ENCODE data around the gene FAM187B. TPM values are rescaled to one million over a fixed set of nuclear protein-coding genes. Genes with fewer than 3 reads are reported as not detected.

The FAM187B gene
- total RNA-seq, 1 experiment from 2014 or later: not detected

DNA sequence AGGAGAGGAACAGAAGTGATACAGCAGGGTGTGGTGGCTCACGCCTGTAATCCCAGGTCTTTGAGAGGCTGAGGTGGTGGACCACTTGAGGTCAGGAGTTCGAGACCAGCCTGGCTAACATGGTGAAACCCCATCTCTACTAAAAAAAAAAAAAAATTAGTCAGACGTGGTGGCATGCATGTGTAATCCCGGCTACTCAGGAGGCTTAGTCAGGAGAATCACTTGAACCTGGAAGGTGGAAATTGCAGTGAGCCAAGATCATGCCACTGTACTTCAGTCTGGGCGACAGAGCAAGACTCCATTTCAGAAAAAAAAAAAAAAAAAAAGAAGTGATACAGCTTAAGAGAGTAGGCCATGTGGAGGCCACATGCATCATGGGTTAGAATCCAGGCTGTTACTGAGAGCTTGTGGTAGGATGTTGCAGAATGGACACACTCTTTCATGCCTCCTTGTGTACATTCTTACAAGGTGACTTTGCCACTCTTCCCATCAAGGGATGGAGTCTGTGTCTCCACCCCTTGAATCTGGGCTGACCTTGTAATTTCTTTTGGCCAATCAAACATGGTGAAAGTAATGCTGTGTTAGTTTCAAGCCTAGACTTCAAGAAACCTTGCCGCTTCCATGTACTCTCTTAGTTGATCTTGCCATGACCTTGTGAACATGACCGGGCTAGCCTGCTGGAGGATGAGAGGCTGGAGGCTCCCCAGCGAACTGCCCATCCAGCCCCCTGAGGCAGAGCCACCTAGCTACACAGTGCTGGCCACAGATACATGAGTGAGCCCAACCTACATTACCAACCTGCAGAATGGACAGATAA lies 12.3 kb downstream of the FAM187B start:
- no peak for DNase-seq
- Histone ChIP-seq H3K36me3 (replicated peaks; ENCODE audit: control insufficient read depth, insufficient read depth, low read length) (no peaks in the 10 kb centered on the region), H3K4me3 (ENCODE audit: insufficient read depth, low read depth, low read length) (no peak overlapping the region), H3K27me3 (ENCODE audit: control insufficient read depth, insufficient read depth, low read length) (no peaks in the 10 kb centered on the region)

DNA sequence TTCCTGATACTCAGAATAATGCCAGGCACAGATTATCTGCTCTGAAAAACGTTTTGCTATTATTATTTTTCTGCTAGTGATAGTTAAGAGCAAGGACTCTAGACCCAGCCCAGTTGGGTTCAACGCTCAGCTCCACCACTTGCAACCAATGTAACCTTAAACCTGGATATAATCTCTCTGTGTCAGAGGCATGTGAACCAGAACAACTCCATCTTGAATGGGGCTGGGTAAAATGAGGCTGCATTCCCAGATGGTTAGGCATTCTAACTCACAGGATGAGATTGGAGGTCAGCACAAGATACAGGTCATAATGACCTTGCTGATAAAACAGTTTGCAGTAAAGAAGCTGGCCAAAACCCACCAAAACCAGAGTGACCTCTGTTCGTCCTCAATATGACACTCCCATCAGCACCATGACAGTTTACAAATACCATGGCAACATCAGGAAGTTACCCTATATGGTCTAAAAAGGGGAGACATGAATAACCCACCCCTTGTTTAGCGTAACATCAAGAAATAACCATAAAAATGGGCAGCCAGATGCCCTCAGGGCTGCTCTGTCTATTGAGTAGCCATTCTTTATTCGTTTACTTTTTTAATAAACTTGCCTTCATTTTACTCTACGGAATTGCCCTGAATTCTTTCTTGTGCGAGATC lies 13.6 kb downstream of the FAM187B start:
- no peaks in the 10 kb centered on the region for H3K36me3 ChIP-seq (replicated peaks; ENCODE audit: control insufficient read depth, insufficient read depth, low read length)
- no peak for DNase-seq
- H3K27me3 ChIP-seq (ENCODE audit: control insufficient read depth, insufficient read depth, low read length): no peaks in the 10 kb centered on the region
- H3K4me3 ChIP-seq (ENCODE audit: insufficient read depth, low read depth, low read length): no peak overlapping the region

DNA sequence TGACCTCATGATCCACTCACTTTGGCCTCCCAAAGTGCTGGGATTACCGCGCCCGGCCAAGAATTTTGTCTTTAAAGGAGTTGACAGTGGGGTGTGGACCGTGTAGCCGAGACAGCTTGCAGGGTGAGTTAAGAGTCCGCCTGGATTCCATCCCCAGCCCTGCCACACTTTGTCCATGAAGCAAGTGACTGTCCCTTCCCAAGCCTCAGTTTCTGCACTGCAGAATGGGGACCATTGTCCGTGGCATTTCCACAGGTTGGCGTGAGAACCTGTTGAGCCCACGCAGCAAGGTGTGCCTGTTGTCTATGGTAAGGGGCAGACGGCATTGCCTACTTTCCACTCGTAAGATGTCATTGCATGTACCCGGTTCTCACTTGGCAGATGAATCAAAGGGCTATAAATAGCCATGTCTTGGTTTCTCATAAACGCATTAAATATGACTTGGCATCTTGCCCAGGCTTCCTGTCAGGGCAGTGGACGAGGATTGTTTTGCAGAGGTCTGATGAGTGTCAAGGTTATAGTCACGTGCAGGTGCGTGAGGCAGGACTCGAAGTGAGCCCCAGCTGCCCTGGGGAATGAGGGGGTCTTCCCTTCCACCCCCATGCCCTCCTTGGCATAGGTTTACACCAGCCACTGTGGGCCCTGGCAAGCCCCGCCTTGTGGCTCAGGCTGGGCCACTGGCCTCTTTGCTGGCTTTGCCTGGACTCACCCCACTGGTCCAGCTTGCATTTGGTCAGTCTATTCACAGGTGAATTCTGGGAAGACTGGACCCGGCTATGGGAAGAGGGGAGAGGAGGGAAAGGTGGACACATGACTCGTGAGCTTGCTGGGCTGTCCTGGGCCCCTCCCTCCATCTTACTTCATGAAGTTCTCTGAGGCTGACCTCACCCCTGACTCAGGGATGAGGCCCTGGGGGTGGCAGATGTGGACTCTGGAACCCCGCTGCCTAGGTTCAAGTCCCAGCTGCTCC lies 14.6 kb downstream of the FAM187B start:
- Histone ChIP-seq H3K36me3 (replicated peaks; ENCODE audit: control insufficient read depth, insufficient read depth, low read length) (no peaks in the 10 kb centered on the region), H3K27me3 (ENCODE audit: control insufficient read depth, insufficient read depth, low read length) (no peaks in the 10 kb centered on the region), H3K4me3 (ENCODE audit: insufficient read depth, low read depth, low read length) (no peak overlapping the region)
- no peak for DNase-seq

DNA sequence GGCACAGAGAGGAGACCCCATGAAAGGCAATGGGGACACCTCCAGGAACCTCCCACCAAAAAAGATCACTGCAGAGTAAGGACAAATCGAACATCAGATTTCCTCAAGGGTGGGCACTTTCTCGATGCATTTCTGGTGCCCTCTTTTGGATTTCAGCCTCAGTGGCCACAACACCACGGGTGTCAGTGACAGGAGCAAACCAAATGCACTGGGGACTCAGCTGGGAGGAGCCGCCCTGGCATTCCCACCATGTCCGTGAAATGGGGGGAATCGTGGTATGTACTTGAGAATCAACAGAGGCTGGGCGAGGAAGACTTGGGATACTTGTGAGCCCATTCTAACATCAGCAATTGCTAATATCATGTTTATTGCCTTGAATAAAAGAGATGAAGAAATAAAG lies 16.3 kb downstream of the FAM187B start:
- Histone ChIP-seq H3K36me3 (replicated peaks; ENCODE audit: control insufficient read depth, insufficient read depth, low read length) (no peaks in the 10 kb centered on the region), H3K27me3 (ENCODE audit: control insufficient read depth, insufficient read depth, low read length) (no peaks in the 10 kb centered on the region), H3K4me3 (ENCODE audit: insufficient read depth, low read depth, low read length) (no peak overlapping the region)
- DNase-seq: no peak

DNA sequence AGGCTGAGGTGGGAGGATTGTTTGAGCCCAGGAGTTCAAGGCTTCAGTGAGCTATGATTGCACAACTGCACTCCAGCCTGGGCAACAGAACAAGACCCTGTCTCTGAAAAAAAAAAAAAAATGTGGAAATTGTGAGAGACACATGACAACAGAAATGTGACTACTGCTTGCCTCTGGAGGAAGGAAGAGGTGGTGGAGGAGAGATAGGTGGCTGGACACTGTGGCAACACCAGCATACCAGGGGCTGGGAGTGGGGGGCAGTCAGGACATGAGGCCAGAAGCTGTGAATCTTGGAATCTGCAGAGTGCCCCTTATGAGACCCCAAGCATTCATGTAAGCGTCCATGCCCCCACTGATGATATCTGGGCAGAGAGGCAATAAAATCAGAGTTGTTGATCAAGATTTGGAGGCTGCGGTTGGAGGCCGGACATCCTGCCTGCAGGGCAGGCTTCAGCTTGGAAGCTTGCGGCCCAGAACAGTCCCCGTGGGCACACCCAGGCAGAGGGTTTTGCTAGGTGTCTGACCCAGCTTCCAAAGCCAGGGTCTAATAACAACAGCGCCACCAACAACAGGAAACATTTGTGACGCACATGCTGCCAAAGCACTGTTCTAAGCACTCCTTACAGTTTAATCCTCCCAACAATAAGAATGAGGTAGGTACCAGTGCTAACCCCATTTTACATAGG lies 16.9 kb downstream of the FAM187B start:
- Histone ChIP-seq H3K4me3 (ENCODE audit: insufficient read depth, low read depth, low read length) (no peak overlapping the region), H3K36me3 (replicated peaks; ENCODE audit: control insufficient read depth, insufficient read depth, low read length) (no peaks in the 10 kb centered on the region), H3K27me3 (ENCODE audit: control insufficient read depth, insufficient read depth, low read length) (no peaks in the 10 kb centered on the region)
- no peak for DNase-seq

DNA sequence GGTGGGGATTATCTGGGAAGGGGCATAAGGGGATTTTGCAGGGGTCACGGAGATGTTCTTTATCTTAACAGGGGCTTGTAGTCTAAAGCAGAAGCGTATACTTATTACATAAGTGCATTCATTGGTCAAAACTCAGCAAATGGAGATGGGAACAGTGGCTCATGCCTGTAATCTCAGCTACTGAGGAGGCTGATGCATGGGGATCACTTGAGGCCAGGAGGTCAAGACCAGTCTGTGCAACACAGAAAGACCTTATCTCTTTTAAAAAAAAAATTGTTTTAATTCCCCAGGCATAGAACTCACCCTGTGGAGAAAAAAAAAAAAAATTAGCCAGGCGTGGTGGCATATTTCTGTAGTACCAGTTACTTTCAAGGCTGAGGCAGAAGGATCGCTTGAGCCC lies 18.9 kb downstream of the FAM187B start:
- H3K27me3 ChIP-seq (ENCODE audit: control insufficient read depth, insufficient read depth, low read length): no peaks in the 10 kb centered on the region
- no peak overlapping the region for H3K4me3 ChIP-seq (ENCODE audit: insufficient read depth, low read depth, low read length)
- H3K36me3 ChIP-seq (replicated peaks; ENCODE audit: control insufficient read depth, insufficient read depth, low read length): no peaks in the 10 kb centered on the region
- DNase-seq: no peak

DNA sequence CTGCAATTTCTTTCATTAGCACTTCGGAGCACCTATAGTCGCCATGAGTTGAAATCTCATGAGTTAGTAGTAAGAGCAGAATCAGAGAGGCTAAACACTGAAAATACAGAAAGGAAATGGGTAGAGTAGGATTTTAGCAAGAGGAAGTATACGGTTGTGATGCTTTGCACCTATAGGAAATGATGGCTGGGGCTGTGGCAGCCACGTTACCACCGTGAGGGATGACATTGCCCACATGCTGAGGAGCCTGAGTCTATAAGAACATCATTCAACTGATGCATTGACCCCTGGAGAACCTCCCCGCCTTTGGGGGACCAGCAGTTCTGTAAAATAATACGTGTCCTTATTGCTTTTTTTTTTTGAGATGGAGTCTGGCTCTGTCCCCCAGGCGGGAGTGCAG lies 20.4 kb downstream of the FAM187B start:
- no peak for DNase-seq
- no peak overlapping the region for H3K4me3 ChIP-seq (ENCODE audit: insufficient read depth, low read depth, low read length)
- H3K27me3 ChIP-seq (ENCODE audit: control insufficient read depth, insufficient read depth, low read length): no peaks in the 10 kb centered on the region
- no peaks in the 10 kb centered on the region for H3K36me3 ChIP-seq (replicated peaks; ENCODE audit: control insufficient read depth, insufficient read depth, low read length)

DNA sequence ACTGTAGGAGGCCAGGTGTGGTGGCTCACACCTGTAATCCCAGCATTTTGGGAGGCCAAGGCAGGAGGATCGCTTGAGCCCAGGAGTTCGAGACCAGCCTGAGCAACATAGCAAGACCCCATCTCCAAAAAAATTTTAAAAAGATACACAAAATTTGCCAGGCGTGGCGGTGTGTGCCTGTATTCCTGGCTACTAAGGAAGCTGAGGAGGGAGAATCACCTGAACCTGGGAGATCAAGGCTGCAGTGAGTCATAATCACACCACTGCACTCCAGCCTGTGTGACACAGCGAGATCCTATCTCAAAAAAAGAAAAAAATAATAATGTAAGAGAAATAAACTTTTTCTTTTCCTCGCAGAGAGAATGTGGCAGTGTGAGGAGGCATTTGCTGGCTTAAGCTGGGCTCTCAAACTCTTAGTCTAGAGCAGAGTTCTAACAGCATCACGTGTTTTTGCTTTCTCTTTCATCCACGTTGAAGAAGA lies 21.1 kb downstream of the FAM187B start:
- Histone ChIP-seq H3K27me3 (ENCODE audit: control insufficient read depth, insufficient read depth, low read length) (no peaks in the 10 kb centered on the region), H3K4me3 (ENCODE audit: insufficient read depth, low read depth, low read length) (no peak overlapping the region), H3K36me3 (replicated peaks; ENCODE audit: control insufficient read depth, insufficient read depth, low read length) (no peaks in the 10 kb centered on the region)
- DNase-seq: no peak

DNA sequence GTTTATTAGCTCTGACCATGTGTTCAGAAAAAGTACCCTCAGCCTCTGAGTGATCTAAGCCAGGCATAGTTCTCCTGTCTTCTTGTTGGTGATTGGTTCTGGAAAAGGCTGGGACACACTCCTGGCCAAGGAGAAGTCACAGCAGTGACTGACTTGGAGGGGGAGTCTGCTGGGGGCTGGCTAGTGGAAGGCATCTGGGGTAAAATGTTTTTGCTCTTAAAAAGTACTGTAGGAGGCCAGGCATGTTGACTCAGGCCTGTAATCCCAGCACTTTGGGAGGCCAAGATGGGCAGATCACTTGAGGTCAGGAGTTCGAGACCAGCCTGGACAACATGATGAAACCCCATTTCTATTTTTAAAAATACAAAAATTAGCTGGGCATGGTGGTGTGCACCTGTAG lies 21.7 kb downstream of the FAM187B start:
- Histone ChIP-seq H3K27me3 (ENCODE audit: control insufficient read depth, insufficient read depth, low read length) (no peaks in the 10 kb centered on the region), H3K36me3 (replicated peaks; ENCODE audit: control insufficient read depth, insufficient read depth, low read length) (no peaks in the 10 kb centered on the region), H3K4me3 (ENCODE audit: insufficient read depth, low read depth, low read length) (no peak overlapping the region)
- DNase-seq: no peak

DNA sequence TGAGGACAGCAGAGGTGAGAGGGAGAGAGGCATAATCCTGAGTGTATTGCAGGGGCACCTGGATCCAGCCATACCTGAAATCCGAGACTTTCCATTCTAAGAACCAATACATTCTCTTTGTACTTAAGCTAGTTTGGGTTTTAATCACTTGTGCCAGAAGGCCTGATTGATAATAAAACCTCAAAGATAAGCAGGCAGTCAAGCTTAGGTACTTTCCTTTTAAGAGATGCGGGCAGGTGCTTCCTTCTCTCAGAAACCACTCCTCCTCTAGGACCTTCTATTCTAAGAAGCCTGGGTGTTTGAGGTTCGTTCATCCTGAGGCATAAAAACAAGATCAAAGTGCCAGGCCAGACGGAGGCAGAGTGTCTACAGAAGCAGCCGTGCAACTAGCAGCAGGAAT lies 22.2 kb downstream of the FAM187B start:
- H3K36me3 ChIP-seq (replicated peaks; ENCODE audit: control insufficient read depth, insufficient read depth, low read length): no peaks in the 10 kb centered on the region
- DNase-seq: no peak
- H3K4me3 ChIP-seq (ENCODE audit: insufficient read depth, low read depth, low read length): no peak overlapping the region
- H3K27me3 ChIP-seq (ENCODE audit: control insufficient read depth, insufficient read depth, low read length): no peaks in the 10 kb centered on the region

DNA sequence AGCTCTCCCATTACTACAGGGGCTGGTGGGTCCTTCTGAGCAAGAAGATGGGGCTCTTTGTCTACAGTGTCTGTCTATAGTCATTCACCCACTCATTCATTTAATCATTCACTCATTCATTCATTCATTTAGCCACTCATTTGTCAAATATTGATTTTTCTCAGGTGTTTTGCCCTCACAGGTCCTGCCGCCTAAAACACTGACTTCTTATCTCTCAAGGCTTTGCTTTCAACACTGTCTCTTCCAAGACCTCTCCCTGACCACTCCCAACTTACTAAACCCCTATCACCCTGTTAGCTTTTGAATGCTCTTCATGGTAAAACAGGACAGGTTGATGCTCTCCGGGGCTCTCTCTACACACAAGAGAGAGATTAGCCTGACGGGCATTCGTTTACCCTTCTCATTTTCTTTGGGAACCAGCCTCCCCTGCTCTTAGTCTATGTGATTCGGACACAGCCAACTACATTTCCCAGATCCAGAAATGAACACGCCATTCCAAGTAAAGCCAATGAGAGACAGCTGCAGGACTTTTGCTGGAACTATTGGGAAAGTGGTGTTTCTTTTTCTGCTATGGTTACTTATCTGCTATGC lies 22.7 kb downstream of the FAM187B start:
- no peaks in the 10 kb centered on the region for H3K27me3 ChIP-seq (ENCODE audit: control insufficient read depth, insufficient read depth, low read length)
- no peaks in the 10 kb centered on the region for H3K36me3 ChIP-seq (replicated peaks; ENCODE audit: control insufficient read depth, insufficient read depth, low read length)
- no peak for DNase-seq
- no peak overlapping the region for H3K4me3 ChIP-seq (ENCODE audit: insufficient read depth, low read depth, low read length)

DNA sequence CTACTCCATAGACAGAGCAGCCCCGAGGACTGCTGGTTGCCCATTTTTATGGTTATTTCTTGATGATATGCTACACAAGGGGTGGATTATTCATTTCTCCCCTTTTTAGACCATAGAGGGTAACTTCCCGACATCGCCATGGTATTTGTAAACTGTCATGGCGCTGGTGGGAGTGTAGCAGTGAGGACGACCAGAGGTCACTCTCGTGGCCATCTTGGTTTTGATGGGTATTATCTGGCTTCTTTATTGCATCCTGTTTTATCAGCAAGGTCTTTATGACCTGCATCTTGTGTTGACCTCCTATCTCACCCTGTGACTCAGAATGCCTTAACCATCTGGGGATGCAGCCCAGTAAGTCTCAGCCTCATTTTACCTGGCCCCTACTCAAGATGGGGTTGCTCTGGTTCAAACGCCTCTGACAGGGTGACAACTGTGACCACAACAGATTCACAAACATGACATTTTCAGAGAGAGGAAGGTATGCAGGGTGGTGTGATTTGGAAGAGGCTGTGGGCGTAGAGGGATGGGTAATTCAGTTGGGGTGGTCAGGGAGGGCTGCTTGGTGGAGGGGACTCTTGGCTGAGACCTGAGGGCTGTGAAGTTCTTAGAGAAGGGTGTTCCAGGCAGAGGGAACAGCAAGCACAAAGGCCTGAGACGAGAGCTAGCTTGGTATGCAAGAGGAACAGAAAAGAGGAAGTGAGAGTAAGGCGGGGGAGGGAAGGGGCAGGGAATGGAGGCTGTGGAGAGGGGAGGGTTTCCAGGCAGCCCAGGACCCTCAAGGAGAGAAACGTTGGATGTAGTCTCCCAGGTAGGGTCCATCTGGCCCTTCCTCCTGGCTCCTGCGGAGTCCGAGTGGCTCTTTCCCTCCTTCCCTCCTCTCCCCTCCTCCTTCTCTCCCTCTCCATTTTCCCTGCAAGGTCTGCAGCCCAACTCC lies 23.5 kb downstream of the FAM187B start:
- no peaks in the 10 kb centered on the region for H3K27me3 ChIP-seq (ENCODE audit: control insufficient read depth, insufficient read depth, low read length)
- no peak for DNase-seq
- H3K4me3 ChIP-seq (ENCODE audit: insufficient read depth, low read depth, low read length): no peak overlapping the region
- H3K36me3 ChIP-seq (replicated peaks; ENCODE audit: control insufficient read depth, insufficient read depth, low read length): no peaks in the 10 kb centered on the region

Measured in H7 (cell line).